HUES6 (cell line): Measurements from ENCODE around the gene RPL35.

Source experiments
- H3K27ac ChIP-seq: 2 replicates; pipeline ENCODE4 v1.7.0; 2013; ENCODE audit warnings: low read depth, mild to moderate bottlenecking, low read length, inconsistent platforms
- H3K27me3 ChIP-seq: 2 replicates; pipeline ENCODE4 v1.6.1; 2013; ENCODE audit warnings: low read length; ENCODE audit not compliant: control insufficient read depth, insufficient read depth
- H3K36me3 ChIP-seq: 2 replicates; pipeline ENCODE4 v1.6.1; 2013; ENCODE audit warnings: low read length; ENCODE audit not compliant: control insufficient read depth, insufficient read depth
- H3K4me1 ChIP-seq: 2 replicates; pipeline ENCODE4 v1.6.1; 2013; ENCODE audit warnings: low read length; ENCODE audit not compliant: control insufficient read depth, insufficient read depth
- H3K4me3 ChIP-seq: 2 replicates; pipeline ENCODE4 v1.5.1; 2013; ENCODE audit warnings: low read depth, low read length
- H3K9ac ChIP-seq: one replicate; pipeline ENCODE4 v1.6.1; 2013; ENCODE audit warnings: mild to moderate bottlenecking, low read length
- H3K9me3 ChIP-seq: 2 replicates; pipeline ENCODE4 v1.6.1; 2013; ENCODE audit warnings: low read depth, low read length; ENCODE audit not compliant: control insufficient read depth, insufficient read depth

RPL35 gene

DNA sequence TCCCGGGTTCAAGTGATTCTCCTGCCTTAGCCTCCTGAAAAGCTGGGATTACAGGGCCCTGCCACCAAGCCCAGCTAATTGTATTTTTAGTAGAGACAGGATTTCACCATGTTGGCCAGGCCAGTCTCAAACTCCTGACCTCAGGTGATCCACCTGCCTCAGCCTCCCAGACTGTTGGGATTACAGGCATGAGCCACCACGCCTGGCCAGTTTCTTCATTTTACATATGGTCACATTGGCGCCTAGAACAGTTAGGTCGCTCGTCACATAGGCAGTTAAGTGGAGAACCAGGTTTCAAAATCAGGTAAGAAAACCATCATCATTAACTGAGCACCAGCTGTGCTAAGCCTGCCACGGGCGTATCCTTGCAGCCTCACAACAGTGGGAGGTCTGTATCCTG, 48.7 kb downstream of the RPL35 start:
- Histone ChIP-seq H3K9me3 (no peaks in the 10 kb centered on the region), H3K4me1 (peaks cover 45% of the 10 kb centered on the region), H3K4me3 (no peak overlapping the region), H3K27me3 (no peaks in the 10 kb centered on the region), H3K9ac (peak overlapping the region; percentile 45), H3K36me3 (no peaks in the 10 kb centered on the region), H3K27ac (peak overlapping the region; percentile 66; the same call in 1 of the 2 replicates)

DNA sequence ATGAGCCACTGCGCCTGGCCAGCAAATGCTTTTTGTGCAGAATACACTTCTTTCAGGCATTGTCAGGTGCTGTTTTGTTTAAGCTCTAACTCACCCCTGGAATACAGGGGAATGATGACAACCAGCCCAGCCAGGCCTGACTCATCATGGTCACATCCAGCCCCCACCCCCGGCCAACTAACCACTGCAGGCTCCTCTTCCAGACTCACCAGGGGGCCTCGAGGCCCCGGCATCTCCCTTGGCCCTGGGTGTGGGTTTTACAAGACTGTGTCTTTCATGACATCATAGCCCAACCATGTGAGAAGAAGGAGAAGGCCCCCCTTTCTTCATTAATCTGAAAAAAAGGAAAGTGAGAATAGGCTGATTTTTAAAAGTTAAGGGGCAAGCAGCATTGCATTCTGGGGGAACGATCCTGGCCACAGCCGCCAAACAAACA, 49.3 kb downstream of the RPL35 start:
- Histone ChIP-seq H3K9me3 (no peaks in the 10 kb centered on the region), H3K36me3 (no peaks in the 10 kb centered on the region), H3K9ac (peak overlapping the region; percentile 45), H3K4me3 (no peak overlapping the region), H3K27me3 (no peaks in the 10 kb centered on the region), H3K4me1 (peaks cover 46% of the 10 kb centered on the region), H3K27ac (peak overlapping the region; percentile 66; the same call in 1 of the 2 replicates)

DNA sequence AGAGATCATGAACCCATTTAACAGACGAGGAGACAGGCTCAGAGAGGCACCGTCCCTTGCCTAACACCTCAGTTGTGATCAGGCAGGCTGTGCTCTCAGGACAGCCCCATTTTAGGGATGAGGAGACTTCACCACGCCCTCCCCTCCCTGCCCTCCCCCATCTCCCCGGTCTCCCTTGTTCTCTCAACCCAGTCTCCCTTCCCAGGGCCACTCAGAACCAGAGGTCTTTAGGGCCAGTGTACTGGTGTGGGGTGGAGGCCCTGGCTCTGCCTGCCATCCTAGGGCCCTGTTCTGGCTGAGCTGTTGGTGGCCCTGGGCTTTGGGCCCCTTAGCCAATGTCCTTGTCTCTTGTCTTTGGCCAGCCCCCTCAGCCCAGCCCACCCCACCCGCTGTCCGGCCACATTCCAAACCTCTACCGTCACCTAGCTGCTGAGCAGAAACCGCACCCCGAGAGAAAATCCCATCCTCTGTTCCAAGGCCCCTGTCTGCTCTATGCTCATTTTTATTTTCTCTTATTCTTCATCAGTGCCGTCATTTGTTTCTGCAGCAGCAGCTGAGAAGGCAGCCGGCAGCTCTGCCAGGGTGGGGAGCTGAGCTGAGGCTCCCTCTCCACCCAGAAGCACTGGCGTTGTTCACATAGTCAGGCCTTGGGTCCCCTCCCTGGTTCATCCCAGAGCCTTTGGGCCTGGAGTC, 50.9 kb downstream of the RPL35 start:
- no peaks in the 10 kb centered on the region for H3K36me3 ChIP-seq
- H3K27ac ChIP-seq, result peak overlapping the region; percentile 92
- H3K27me3 ChIP-seq, result no peaks in the 10 kb centered on the region
- peaks cover 46% of the 10 kb centered on the region for H3K4me1 ChIP-seq
- H3K9ac ChIP-seq, result peak overlapping the region; percentile 65
- peak overlapping the region; percentile 40; the same call in 1 of the 2 replicates for H3K4me3 ChIP-seq
- no peaks in the 10 kb centered on the region for H3K9me3 ChIP-seq

DNA sequence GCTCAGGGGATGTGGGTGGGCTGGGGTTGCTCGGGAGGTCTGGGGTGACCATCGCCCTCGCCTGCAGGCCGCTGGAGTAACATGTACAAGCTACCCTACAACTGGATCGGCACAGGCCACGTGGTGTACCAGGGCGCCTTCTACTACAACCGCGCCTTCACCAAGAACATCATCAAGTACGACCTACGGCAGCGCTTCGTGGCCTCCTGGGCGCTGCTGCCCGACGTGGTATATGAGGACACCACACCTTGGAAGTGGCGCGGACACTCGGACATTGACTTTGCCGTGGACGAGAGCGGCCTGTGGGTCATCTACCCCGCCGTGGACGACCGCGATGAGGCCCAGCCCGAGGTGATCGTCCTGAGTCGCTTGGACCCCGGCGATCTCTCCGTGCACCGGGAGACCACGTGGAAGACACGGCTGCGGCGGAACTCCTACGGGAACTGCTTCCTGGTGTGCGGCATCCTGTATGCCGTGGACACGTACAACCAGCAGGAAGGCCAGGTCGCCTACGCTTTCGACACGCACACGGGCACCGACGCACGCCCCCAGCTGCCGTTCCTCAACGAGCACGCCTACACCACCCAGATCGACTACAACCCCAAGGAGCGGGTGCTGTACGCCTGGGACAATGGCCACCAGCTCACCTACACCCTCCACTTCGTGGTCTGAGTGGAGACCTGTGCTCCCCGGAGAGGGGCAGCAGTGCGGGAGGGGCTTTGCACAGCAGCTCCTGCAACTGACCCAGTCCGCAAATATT, 51.8 kb downstream of the RPL35 start:
- H3K9ac ChIP-seq, result no peak overlapping the region
- no peak overlapping the region for H3K4me3 ChIP-seq
- no peaks in the 10 kb centered on the region for H3K9me3 ChIP-seq
- peaks cover 46% of the 10 kb centered on the region for H3K4me1 ChIP-seq
- no peaks in the 10 kb centered on the region for H3K36me3 ChIP-seq
- no peaks in the 10 kb centered on the region for H3K27me3 ChIP-seq
- no peak overlapping the region; the same call in 1 of the 2 replicates for H3K27ac ChIP-seq

DNA sequence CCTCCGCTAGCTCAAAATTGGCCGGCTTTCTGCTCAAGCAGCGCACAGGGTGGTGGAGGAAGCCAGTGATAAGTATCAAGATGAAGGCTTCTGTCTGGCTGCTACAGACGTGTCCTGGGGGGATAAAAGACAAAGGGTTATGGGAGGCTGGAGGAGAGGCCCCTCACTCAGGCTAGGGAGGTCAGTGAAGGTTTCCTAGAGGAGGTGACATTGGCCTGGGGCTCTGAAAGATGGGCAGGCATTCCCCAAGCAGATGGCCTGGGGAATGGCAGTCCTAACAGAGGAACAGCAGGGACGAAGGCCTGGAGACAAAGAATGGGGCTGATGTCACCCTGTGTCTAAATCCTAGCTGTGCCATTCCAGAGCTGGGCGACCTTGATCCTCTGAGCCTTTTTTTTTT, 52.5 kb downstream of the RPL35 start:
- Histone ChIP-seq H3K27me3 (no peaks in the 10 kb centered on the region), H3K27ac (no peak overlapping the region), H3K4me1 (peaks cover 45% of the 10 kb centered on the region), H3K4me3 (no peak overlapping the region), H3K9ac (no peak overlapping the region), H3K36me3 (no peaks in the 10 kb centered on the region), H3K9me3 (no peaks in the 10 kb centered on the region)

DNA sequence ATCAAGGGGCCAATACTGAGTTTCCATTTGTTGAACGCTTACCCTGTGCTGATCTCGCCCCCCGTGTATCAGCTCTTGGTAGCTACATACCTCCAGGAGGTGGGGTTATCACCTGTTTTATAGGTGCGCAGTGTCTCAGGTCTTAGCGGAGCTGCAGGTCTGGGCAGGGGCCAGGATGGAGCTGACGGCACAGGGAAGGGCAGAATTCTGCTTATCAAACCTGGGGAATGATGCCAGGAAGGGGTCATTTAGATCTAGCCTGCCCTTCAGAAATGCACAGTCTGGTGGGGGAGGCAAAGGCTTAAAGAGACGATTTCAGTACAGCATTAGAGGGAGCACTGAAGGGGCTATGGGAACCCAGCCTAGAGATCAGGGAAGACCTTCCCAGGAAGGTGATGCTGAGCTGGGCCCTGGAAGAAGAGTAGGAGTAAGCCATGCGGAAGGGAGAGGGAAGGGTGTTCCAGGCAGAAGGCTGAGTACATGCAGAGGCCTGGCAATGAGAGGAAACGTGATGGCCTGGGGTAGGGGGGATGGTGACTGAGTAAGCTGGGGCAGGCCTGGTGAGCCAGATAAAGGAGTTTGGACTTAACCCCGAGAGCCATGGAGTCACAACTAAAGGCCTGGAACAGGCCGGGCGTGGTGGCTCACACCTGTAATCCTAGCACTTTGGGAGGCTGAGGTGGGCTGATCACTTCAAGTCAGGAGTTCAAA, 53.4 kb downstream of the RPL35 start:
- H3K36me3 ChIP-seq, result no peaks in the 10 kb centered on the region
- no peak overlapping the region for H3K4me3 ChIP-seq
- no peaks in the 10 kb centered on the region for H3K27me3 ChIP-seq
- H3K9me3 ChIP-seq, result no peaks in the 10 kb centered on the region
- peaks cover 37% of the 10 kb centered on the region for H3K4me1 ChIP-seq
- H3K9ac ChIP-seq, result no peak overlapping the region
- H3K27ac ChIP-seq, result no peak overlapping the region
